ENCODE results near the gene GPS1. TPM values are rescaled to one million over a fixed set of nuclear protein-coding genes. Genes with fewer than 3 reads are reported as not detected.

Gene GPS1
- total and polyA plus RNA-seq, 2 of the 4 experiments (the other 2 are of a cell fraction): 157 to 181 TPM

GRCh38 chr17:82085031-82085861 lies 33.5 kb downstream of the GPS1 start:
- Histone ChIP-seq H2BK15ac (ENCODE audit: low read depth, low read length) (no peak overlapping the region), H4K91ac (ENCODE audit: insufficient read depth, low read depth, low read length) (no peak overlapping the region), H4K8ac (ENCODE audit: low read depth in 2 of 2, low read length in 2 of 2) (no peak overlapping the region), H3K9me1 (ENCODE audit: insufficient read depth, low read length) (no peaks in the 10 kb centered on the region), H3K36me3 (ENCODE audit: control insufficient read depth, insufficient read depth, low read length) (peaks cover 96% of the 10 kb centered on the region), H3K23ac (ENCODE audit: low read depth, low read length) (no peak overlapping the region), H3K4me2 (ENCODE audit: low read depth, low read length) (no peak overlapping the region), H3K27me3 (ENCODE audit: control insufficient read depth, insufficient read depth, low read length) (no peaks in the 10 kb centered on the region), H3K14ac (replicated peaks; ENCODE audit: low read depth, low read length) (no peak overlapping the region), H3K18ac (ENCODE audit: low read depth, low read length) (no peak overlapping the region), H2AFZ (replicated peaks; ENCODE audit: low read length, poor library complexity) (no peak overlapping the region), H3K27ac (ENCODE audit: insufficient read depth, low read length) (no peak overlapping the region), H4K20me1 (ENCODE audit: insufficient read depth, low read length) (no peaks in the 10 kb centered on the region; the same call in none of the 2 replicates), H3K4me1 (ENCODE audit: control insufficient read depth, insufficient read depth, low read length) (no peaks in the 10 kb centered on the region), H3K79me1 (ENCODE audit: low read depth in 1 of 2, low read length in 2 of 2) (no peaks in the 10 kb centered on the region; a peak in 1 of 4 replicates), H3K4ac (ENCODE audit: low read depth, low read length) (no peak overlapping the region), H2BK5ac (ENCODE audit: low read depth, low read length, poor library complexity, severe bottlenecking) (no peak overlapping the region), H2AK9ac (replicated peaks; ENCODE audit: low read depth, low read length, poor library complexity) (no peak overlapping the region), H2BK20ac (ENCODE audit: low read depth, low read length) (no peak overlapping the region), H4K5ac (ENCODE audit: low read depth, low read length) (no peak overlapping the region), H3K4me3 (ENCODE audit: insufficient read depth, low read depth, low read length) (no peak overlapping the region), H3K9ac (ENCODE audit: low read depth, low read length) (no peak overlapping the region), H3K56ac (ENCODE audit: extremely low read depth, insufficient read depth, low read length) (no peak overlapping the region), H3K9me3 (ENCODE audit: control insufficient read depth, insufficient read depth, low read length) (no peaks in the 10 kb centered on the region), H2AK5ac (ENCODE audit: low read depth, low read length) (no peak overlapping the region), H2BK120ac (ENCODE audit: low read depth, low read length) (no peak overlapping the region)
- dilution Hi-C loops (cut with HindIII; ENCODE audit: low sequenced_read_pairs, unreplicated experiment): no loop called here
- ChIA-PET CTCF (no interaction called here), POLR2A (ENCODE audit: unreplicated experiment) (no interaction called here)
- WGBS, 2 experiments (ENCODE audit: extremely low coverage in 2 of 2, insufficient read length in 1 of 2): 94% methylated on average over 23 of the region's 49 CpGs; no CpG with 5 or more reads in 1 of the 2 experiments
- intact Hi-C loops (cut with micrococcal nuclease): no loop called here
- ATAC-seq (ENCODE audit: low read depth) (no peak), DNase-seq (no peak)
- in situ Hi-C loops (cut with MboI; ENCODE audit: low sequenced_read_pairs): no loop called here
- no TSS peak for BruUV-seq (replicated peaks)
- TF ChIP-seq SMC3 (IDR thresholded peaks at IDR 0.05; ENCODE audit: low read depth, low read length) (no peak), RAD21 (IDR thresholded peaks at IDR 0.05; ENCODE audit: low read length) (no peak), FOS (IDR thresholded peaks at IDR 0.05; ENCODE audit: low read depth, low read length) (no peak), CEBPB (IDR thresholded peaks at IDR 0.05; ENCODE audit: low read depth, low read length) (no peak), MAZ (IDR thresholded peaks at IDR 0.05; ENCODE audit: borderline replicate concordance, low read depth, low read length) (no peak), RFX5 (IDR thresholded peaks at IDR 0.05; ENCODE audit: low read depth, low read length) (no peak), MXI1 (IDR thresholded peaks at IDR 0.05; ENCODE audit: borderline replicate concordance, low read depth, low read length) (no peak), CHD1 (IDR thresholded peaks at IDR 0.05; ENCODE audit: low read depth, low read length) (no peak), MAFK (IDR thresholded peaks at IDR 0.05; ENCODE audit: low read depth, low read length) (no peak), POLR2A (IDR thresholded peaks at IDR 0.05; ENCODE audit: low read depth, low read length) (no peak)
- TF ChIP-seq, protein P1, sequence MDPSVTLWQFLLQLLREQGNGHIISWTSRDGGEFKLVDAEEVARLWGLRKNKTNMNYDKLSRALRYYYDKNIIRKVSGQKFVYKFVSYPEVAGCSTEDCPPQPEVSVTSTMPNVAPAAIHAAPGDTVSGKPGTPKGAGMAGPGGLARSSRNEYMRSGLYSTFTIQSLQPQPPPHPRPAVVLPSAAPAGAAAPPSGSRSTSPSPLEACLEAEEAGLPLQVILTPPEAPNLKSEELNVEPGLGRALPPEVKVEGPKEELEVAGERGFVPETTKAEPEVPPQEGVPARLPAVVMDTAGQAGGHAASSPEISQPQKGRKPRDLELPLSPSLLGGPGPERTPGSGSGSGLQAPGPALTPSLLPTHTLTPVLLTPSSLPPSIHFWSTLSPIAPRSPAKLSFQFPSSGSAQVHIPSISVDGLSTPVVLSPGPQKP (IDR thresholded peaks at IDR 0.05; ENCODE audit: borderline replicate concordance, low read depth, low read length): no peak

Measured in IMR-90 (cell line).